Hepatocyte (in vitro differentiated cells): Measurements from ENCODE around the gene ABCB8. TPM values are rescaled to one million over a fixed set of nuclear protein-coding genes. Genes with fewer than 3 reads are reported as not detected.

ENCODE experiments used
- DNase-seq: peaks from one replicate; pipeline ENCODE4 v3.0.0-alpha.2; 2016; ENCODE audit warnings: low spot score
- H2AFZ ChIP-seq: fragments of 200-600 bp; sonication (generic); 2 replicates; pipeline ENCODE4 v1.6.0; 2016; ENCODE audit warnings: antibody characterized with exemption, mild to moderate bottlenecking
- H3K27ac ChIP-seq: fragments of 200-600 bp; sonication (generic); 2 replicates; pipeline ENCODE4 v1.5.1; 2016; ENCODE audit warnings: mild to moderate bottlenecking
- H3K27me3 ChIP-seq: fragments of 200-600 bp; sonication (generic); 2 replicates; pipeline ENCODE4 v1.6.1; 2016
- H3K36me3 ChIP-seq: fragments of 200-600 bp; sonication (generic); replicated peaks from 2 replicates; pipeline ENCODE4 v1.5.1; 2016; ENCODE audit warnings: low read depth; ENCODE audit not compliant: insufficient read depth
- H3K4me1 ChIP-seq: fragments of 200-600 bp; sonication (generic); 2 replicates; pipeline ENCODE4 v1.5.1; 2016; ENCODE audit warnings: mild to moderate bottlenecking, moderate library complexity; ENCODE audit not compliant: insufficient read depth
- H3K4me2 ChIP-seq: fragments of 200-600 bp; sonication (generic); 2 replicates; pipeline ENCODE4 v1.6.0; 2016
- H3K4me3 ChIP-seq: fragments of 200-600 bp; sonication (generic); 2 replicates; pipeline ENCODE4 v1.5.1; 2016; ENCODE audit warnings: mild to moderate bottlenecking
- H3K79me2 ChIP-seq: fragments of 200-600 bp; sonication (generic); 2 replicates; pipeline ENCODE4 v1.6.0; 2017; ENCODE audit warnings: mild to moderate bottlenecking
- H3K9me2 ChIP-seq: fragments of 200-600 bp; sonication (generic); replicated peaks from 2 replicates; pipeline ENCODE4 v1.6.0; 2017; ENCODE audit warnings: mild to moderate bottlenecking; ENCODE audit not compliant: insufficient read depth
- H3K9me3 ChIP-seq: fragments of 200-600 bp; sonication (generic); 2 replicates; pipeline ENCODE4 v1.5.1; 2016; ENCODE audit warnings: low read depth, mild to moderate bottlenecking
- H4K20me1 ChIP-seq: fragments of 200-600 bp; sonication (generic); 2 replicates; pipeline ENCODE4 v1.6.0; 2016; ENCODE audit warnings: mild to moderate bottlenecking; ENCODE audit not compliant: insufficient read depth, poor library complexity, severe bottlenecking
- EZH2 ChIP-seq: fragments of 200-600 bp; sonication (generic); IDR thresholded peaks from 2 replicates; pipeline ENCODE4 v1.6.1; 2016; ENCODE audit warnings: antibody characterized with exemption, mild to moderate bottlenecking, borderline replicate concordance
- EZH2phosphoT487 ChIP-seq: fragments of 200-600 bp; sonication (generic); IDR thresholded peaks from one replicate; pipeline ENCODE4 v1.6.1; 2018; ENCODE audit warnings: antibody characterized with exemption, mild to moderate bottlenecking, low read depth, moderate library complexity; ENCODE audit not compliant: unreplicated experiment, severe bottlenecking
- WGBS: methylation state at CpG from one replicate; pipeline ENCODE4 v1.1.6; 2016; ENCODE audit warnings: low lambda C conversion rate; ENCODE audit errors: missing lambda C conversion rate; 5-methylcytosine and 5-hydroxymethylcytosine counted together
- polyA plus RNA-seq: library from polyadenylated mRNA; unstranded; fragments of >200 nt; fragmentation: Nextera tagmentation; extraction: Ambion mirVana; gene quantifications from 2 replicates; pipeline ENCODE4 v1.2.1, GENCODE V29; 2016
- total RNA-seq: library from RNA; depleted of rRNA; stranded (reverse); fragments of >200 nt; gene quantifications from 2 replicates; pipeline ENCODE4 v1.2.3, GENCODE V29; 2014
- TF ChIP-seq, protein P1 (sequence below): fragments of 200-600 bp; sonication (generic); IDR thresholded peaks from 2 replicates; pipeline ENCODE4 v1.5.1; 2016; ENCODE audit warnings: antibody characterized with exemption, mild to moderate bottlenecking; ENCODE audit not compliant: poor library complexity

Gene ABCB8
- total and polyA plus RNA-seq, 2 experiments from 2014 or later, result 24.4 to 32.6 TPM

- WGBS, result 65% methylated on average over 6 of the region's 6 CpGs
- Histone ChIP-seq H3K27ac (no peak overlapping the region), H2AFZ (no peak overlapping the region), H3K9me3 (no peaks in the 10 kb centered on the region), H3K36me3 (no peaks in the 10 kb centered on the region), H3K9me2 (no peaks in the 10 kb centered on the region), H3K79me2 (peaks cover 96% of the 10 kb centered on the region), H3K4me3 (no peak overlapping the region), H3K4me1 (peaks cover 29% of the 10 kb centered on the region), H3K4me2 (no peak overlapping the region), H3K27me3 (no peaks in the 10 kb centered on the region), H4K20me1 (peaks cover 76% of the 10 kb centered on the region)
- TF ChIP-seq EZH2phosphoT487 (no peak), EZH2 (no peak)
- TF ChIP-seq, protein P1, sequence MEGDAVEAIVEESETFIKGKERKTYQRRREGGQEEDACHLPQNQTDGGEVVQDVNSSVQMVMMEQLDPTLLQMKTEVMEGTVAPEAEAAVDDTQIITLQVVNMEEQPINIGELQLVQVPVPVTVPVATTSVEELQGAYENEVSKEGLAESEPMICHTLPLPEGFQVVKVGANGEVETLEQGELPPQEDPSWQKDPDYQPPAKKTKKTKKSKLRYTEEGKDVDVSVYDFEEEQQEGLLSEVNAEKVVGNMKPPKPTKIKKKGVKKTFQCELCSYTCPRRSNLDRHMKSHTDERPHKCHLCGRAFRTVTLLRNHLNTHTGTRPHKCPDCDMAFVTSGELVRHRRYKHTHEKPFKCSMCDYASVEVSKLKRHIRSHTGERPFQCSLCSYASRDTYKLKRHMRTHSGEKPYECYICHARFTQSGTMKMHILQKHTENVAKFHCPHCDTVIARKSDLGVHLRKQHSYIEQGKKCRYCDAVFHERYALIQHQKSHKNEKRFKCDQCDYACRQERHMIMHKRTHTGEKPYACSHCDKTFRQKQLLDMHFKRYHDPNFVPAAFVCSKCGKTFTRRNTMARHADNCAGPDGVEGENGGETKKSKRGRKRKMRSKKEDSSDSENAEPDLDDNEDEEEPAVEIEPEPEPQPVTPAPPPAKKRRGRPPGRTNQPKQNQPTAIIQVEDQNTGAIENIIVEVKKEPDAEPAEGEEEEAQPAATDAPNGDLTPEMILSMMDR, result peak; percentile 43
- DNase-seq, result peak; percentile 57
Measured at GRCh38 chr7:151091431-151091830, 63.2 kb downstream of the ABCB8 start.

DNA sequence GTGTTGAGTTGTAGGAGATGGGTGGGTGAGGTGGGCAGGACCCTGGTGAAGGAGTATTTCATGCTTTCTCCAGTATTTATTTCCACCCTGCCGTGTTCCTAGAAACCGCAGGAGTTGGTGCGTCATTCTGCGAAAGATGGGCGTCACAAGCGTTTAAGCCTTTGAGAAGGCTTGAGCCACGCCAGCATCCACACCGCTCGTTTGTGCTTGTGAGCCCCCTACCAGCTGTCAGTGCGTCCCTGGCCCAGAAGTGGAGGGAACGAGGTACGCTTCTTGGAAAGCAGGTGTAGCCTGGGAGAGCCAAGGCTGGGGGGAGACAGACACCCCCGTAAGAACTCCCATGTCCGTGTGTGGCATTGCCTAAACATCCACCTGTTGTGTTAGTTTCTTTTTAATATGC is 63.7 kb downstream of the ABCB8 start:
- Histone ChIP-seq H3K79me2 (peaks cover 99% of the 10 kb centered on the region), H3K4me3 (no peak overlapping the region), H3K4me2 (no peak overlapping the region), H2AFZ (no peak overlapping the region), H3K4me1 (peaks cover 29% of the 10 kb centered on the region), H3K27ac (no peak overlapping the region), H3K36me3 (no peaks in the 10 kb centered on the region), H4K20me1 (peaks cover 82% of the 10 kb centered on the region), H3K9me2 (no peaks in the 10 kb centered on the region), H3K9me3 (no peaks in the 10 kb centered on the region), H3K27me3 (no peaks in the 10 kb centered on the region)
- TF ChIP-seq EZH2phosphoT487, result no peak
- TF ChIP-seq, protein P1, result no peak
- no peak for TF ChIP-seq EZH2
- DNase-seq, result no peak
- 96% methylated on average over 14 of the region's 14 CpGs for WGBS

- no peaks in the 10 kb centered on the region for H3K36me3 ChIP-seq
- no peak overlapping the region for H3K27ac ChIP-seq
- peaks cover 17% of the 10 kb centered on the region for H3K4me1 ChIP-seq
- H3K9me2 ChIP-seq, result no peaks in the 10 kb centered on the region
- 96% methylated on average over 6 of the region's 6 CpGs for WGBS
- no peak for DNase-seq
- H3K9me3 ChIP-seq, result no peaks in the 10 kb centered on the region
- peaks cover 99% of the 10 kb centered on the region for H3K79me2 ChIP-seq
- no peak for TF ChIP-seq EZH2
- TF ChIP-seq EZH2phosphoT487, result no peak
- TF ChIP-seq, protein P1, result no peak
- H3K4me2 ChIP-seq, result no peak overlapping the region
- peaks cover 82% of the 10 kb centered on the region for H4K20me1 ChIP-seq
- no peaks in the 10 kb centered on the region for H3K27me3 ChIP-seq
- no peak overlapping the region for H2AFZ ChIP-seq
- no peak overlapping the region for H3K4me3 ChIP-seq
Measured at GRCh38 chr7:151093748-151094147, 65.5 kb downstream of the ABCB8 start.

- H3K4me3 ChIP-seq, result no peak overlapping the region
- 91% methylated on average over 5 of the region's 5 CpGs for WGBS
- H2AFZ ChIP-seq, result no peak overlapping the region
- H3K36me3 ChIP-seq, result no peaks in the 10 kb centered on the region
- DNase-seq, result no peak
- H3K79me2 ChIP-seq, result peaks cover 96% of the 10 kb centered on the region
- no peaks in the 10 kb centered on the region for H3K9me2 ChIP-seq
- H3K27me3 ChIP-seq, result no peaks in the 10 kb centered on the region
- H3K9me3 ChIP-seq, result no peaks in the 10 kb centered on the region
- no peak overlapping the region for H3K4me2 ChIP-seq
- peaks cover 8% of the 10 kb centered on the region for H3K4me1 ChIP-seq
- peaks cover 83% of the 10 kb centered on the region for H4K20me1 ChIP-seq
- TF ChIP-seq EZH2phosphoT487 (no peak), EZH2 (no peak)
- TF ChIP-seq, protein P1, result no peak
- H3K27ac ChIP-seq, result no peak overlapping the region
Measured at GRCh38 chr7:151094675-151095074, 66.4 kb downstream of the ABCB8 start.
